ENCODE data around the gene RAMP3.
A peak's percentile ranks its signal among the peaks of the same experiment; 100 is the strongest.
"Not testable (repeated sequence)": the region's sequence is repeated elsewhere in the genome, so short reads cannot be mapped to it uniquely, and the experiment has no call there.

Gene RAMP3

GRCh38 chr7:45153233-45153632 lies 4.4 kb upstream of the RAMP3 start:
- H3K27ac ChIP-seq = no peak overlapping the region
- TF ChIP-seq CTCF (conservative IDR thresholded peaks at IDR 0.05) = 0 out of 2 replicates have a peak, but pooled peaks have one; percentile 25

GRCh38 chr7:45153861-45154260 lies 3.7 kb upstream of the RAMP3 start:
- not testable (repeated sequence) for H3K27ac ChIP-seq

DNA sequence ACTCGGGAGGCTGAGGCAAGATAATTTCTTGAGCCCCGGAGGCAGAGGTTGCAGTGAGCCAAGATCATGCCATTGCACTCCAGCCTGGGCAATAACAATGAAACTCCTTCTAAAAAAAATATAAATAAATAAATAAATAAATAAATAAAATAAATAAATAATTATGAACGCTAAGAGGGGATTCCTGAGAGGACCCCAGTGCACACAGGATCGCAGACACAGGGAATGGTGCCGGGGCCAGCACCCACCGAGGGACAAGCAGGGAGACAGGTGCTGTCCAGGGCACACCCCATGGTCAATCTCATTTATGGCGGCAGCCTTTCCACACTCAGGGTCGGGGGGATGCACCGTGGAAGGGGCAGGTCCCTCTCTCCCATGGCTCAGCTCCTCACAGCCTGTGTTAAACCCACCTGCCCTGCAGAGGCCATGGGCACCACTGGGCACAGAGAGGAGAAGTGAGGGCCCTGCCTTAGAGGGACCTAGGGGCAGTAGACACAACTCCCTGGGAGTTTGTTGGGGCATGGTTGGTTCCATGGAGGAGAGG lies 2.2 kb upstream of the RAMP3 start:
- H3K27ac ChIP-seq = no peak overlapping the region
- TF ChIP-seq CTCF (conservative IDR thresholded peaks at IDR 0.05) = no peak

- no peak for TF ChIP-seq CTCF (conservative IDR thresholded peaks at IDR 0.05)
Observed at GRCh38 chr7:45155941-45156340, 1.6 kb upstream of the RAMP3 start.

DNA sequence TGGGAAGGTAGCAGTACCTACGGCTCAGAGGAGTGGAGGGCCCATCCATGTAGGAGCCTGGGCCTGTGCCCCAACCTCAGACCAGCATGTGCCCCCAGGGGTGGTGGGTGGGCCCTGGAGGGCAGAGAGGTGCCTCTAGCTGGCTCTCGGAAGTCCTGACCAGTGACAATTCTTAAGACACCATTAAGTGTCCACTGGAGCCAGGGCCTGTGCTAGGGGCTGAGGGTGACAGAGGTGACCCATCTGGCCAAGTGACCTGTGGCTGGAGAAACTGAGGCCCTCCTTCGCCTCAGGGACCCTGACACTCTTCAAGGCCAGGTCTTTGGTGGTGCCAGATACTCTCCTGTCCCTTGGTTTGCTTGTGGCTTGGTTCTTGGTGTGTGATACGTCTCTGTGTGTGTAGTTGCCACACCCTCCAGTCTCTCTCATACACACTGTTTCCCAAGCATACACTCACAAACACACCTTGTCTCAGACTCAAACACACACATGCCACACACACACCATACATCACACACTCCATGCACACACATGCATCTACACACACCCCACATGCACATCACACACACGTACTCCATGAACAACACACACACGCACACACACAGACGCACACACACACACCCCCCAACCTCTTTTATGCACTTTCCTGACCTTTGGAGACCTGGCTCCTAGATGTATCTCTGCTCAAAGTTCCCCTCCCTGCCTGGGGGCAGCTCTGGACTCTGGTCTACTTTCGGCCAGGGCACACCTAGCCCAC lies 897 bp upstream of the RAMP3 start:
- TF ChIP-seq CTCF (conservative IDR thresholded peaks at IDR 0.05) = no peak
- no peak overlapping the region for H3K27ac ChIP-seq

More at GRCh38 chr7:45155941-45156340, 1.6 kb upstream of the RAMP3 start:
- H3K27ac ChIP-seq = no peak overlapping the region

GRCh38 chr7:45157286-45157652 lies 322 bp upstream of the RAMP3 start:
- no peak for TF ChIP-seq CTCF (conservative IDR thresholded peaks at IDR 0.05)
- H3K27ac ChIP-seq = no peak overlapping the region

DNA sequence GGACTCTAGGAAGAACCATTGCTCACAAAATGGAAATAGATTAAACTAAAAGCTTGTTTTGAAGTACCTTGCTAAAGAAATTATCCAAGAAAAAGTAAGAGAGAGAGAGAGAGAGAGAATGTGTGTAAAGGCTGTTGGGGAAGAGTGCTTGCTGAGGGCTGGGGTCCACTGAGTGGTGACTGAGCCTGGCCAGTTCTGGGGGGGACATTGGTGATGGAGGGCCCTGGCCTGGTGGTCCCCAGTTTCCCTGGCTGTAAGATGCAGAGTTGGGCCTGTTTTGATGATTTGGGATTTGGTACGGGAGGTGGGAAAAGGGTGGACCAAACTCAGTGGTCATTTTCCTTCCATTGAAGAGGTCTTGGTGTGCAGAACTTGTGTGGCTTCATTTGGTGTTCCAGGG lies 880 bp downstream of the RAMP3 start:
- no peak for TF ChIP-seq CTCF (conservative IDR thresholded peaks at IDR 0.05)
- H3K27ac ChIP-seq = no peak overlapping the region

DNA sequence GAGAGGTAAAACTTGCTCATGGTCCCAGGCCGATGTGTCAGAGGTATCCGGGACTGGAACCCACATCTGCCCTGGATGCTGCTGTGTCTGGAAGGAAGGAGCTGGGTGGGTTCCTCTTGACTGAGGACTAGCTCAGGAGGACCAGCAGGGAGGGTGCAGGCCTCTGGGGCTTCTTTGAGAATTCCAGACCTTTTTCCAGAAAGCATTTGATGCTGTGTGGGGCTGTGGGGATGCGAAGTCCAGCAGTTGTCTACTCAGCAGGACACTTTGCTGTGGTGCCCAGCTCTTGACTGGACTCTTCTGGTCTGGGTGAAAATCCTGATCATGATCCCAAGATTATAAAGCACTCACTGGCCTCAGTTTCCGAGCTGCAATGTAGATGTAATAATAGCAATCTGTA lies 1.7 kb downstream of the RAMP3 start:
- no peak overlapping the region for H3K27ac ChIP-seq
- no peak for TF ChIP-seq CTCF (conservative IDR thresholded peaks at IDR 0.05)

Measured in VCaP (cell line).